ENCODE results near the gene TEPSIN.

Gene TEPSIN

DNA sequence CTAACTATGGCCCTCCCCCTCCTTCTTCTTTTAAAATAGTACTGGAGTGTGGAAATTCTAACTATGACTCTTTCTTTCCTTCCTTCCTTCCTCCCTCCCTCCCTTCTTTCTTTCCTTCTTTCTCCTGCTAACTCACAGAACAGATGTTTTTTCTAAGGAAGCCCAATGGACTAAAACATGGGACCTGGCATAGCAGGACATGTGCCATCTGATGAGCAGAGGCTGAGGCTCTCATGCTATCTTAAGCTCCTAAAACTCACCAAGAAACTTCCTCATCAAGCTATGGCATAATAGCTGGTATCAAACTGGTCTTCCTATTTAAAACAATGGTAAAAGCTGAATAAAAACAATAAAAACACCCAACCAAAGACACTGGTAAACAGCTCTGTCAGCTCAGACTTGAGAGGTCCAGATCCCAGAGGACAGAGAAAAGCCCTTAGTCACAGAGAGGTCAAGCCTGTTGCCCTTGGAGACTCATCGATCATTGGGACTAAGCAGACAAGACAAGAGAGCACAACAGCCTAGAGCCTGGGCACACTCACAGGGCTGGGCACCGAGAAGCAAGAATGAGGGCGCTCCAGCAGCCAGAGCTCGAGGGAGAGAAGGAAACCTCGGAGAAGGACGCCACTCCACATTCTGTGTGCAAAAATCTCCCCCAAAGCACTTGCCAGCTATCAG, 28.7 kb upstream of the TEPSIN start:
- DNase-seq (ENCODE audit: low read depth): no peak

DNA sequence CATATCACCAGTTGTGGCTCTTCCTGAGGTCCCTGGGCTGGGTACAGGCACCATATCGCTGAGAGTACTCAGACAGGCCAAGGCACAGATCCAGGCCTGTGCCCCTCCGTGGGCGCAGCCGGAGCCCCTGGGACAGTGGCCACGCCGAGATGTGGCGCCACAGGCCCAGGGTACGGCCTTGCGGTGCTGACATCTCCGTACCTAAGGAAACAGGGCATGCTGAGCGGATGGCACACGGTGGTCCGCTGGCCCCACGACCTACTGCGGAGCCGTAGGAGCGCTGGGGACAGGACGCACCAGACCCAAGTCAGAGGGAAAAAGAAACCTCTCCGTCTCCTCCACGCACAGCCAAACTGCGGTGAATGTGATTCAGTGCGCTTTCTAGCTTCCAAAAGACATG, 26.7 kb upstream of the TEPSIN start:
- DNase-seq (ENCODE audit: low read depth): no peak

DNA sequence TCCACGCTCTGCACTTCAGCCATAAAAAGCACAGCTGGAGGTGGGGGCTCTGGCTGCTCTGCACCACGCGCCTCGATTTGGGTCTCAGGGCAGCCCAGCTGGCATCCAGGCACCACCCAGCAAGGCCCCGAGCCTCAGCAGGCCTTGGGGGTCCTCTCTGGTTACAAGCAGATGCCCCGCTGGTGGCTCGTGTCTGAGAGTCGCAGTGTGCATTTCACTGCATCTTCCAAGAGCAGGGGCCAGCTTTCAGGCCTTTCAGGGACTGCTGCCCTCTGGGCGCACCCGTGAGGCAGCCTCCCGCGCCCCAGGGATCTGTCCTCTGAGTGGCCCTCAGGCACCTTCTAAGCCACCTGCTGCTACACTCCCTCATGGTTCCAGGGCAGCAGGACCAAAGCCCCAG, 25.8 kb upstream of the TEPSIN start:
- no peak for DNase-seq (ENCODE audit: low read depth)

DNA sequence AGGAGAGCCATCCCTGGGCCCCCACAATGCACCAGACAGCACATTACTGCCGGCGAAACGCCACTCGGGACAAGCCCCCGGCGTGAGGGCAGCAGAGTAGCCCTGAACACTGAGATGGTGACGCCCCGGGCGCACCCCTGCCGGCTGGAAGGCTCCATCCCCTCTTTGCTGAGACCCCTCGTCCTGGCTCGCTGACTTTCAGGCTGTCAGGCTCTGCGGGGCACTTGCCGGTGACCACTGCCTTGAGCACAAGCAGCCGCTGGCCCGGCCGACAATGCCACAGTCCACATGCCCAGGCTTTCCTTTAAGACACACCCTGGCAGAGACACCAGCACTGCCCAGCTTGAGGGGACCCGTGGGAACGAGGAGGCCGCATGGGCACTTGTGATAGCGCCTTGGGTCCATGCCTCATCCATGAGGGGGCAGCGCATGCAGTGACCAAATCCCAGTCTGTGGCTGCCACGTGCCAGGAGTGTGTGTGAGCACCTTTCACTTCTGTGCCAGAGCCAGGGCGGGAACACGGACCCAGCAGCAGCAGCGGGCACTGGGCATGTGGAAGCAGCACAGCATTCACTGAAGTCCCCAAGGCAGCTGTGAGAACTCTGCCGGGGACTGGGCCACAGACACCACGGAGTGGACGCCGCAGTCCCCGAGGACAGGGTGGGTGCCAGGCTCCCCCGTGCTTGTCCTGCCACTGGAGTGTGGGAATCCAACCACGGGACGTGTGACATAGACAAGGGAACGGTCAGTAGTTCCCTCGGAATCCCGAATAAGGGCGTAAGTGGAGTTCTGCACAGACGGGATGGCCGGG, 24.7 kb upstream of the TEPSIN start:
- DNase-seq (ENCODE audit: low read depth): no peak

DNA sequence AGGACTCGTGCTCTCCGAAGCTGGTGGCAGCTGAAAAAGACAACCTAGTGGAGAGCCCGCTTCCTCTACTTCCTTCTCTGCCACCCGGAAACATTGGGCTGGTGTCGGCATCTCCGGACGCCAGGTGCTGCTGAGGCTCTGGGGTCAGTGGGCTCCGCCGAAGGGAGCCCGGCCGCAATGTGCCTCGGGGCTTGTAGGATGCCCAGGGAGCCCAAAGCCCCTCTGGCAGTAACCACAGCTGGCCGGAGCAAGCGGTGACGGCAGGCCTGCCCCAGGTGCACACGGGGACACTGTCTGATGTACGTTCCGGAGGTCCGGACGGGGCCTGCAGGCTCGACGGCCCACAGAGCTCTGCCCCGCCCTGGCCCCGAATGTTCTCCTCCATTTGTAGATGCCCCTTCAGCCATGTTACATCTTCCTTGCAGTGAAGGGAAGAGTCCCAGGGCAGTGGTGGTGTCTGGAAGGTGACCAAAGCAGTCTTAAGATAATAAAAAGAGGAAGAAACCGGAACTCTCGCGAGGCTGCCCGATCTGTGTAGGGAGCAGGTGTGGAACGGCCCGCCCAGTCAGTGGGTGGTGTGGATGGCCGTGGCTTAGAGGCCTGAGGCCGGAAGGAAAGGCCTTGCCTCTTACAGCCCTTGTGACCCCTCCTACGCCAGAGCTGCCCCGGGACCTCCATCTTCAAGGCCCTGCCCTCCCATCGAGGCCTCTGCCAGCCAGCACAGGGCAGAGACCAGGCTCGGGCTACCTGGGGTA, 22.9 kb upstream of the TEPSIN start:
- no peak for DNase-seq (ENCODE audit: low read depth)

DNA sequence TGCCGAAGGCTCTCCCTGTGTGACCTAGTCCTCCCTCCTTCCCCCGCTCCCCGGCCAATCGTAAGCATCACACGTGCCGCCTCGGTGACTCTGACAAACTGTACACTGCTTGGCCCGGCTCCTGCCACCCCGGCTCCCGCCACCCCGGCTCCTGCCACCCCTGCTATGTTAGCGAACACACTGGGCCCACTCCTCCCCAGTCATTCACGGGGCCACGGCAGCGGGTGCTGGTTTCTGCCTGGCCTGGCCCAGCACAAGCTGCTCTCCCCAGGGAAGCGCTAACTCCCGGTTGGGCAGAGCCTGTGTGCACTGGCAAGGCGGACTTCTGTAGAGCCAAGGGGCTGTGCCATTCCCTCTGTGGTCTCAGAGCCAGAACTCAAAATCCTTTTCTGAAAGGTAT, 22.2 kb upstream of the TEPSIN start:
- no peak for DNase-seq (ENCODE audit: low read depth)

DNA sequence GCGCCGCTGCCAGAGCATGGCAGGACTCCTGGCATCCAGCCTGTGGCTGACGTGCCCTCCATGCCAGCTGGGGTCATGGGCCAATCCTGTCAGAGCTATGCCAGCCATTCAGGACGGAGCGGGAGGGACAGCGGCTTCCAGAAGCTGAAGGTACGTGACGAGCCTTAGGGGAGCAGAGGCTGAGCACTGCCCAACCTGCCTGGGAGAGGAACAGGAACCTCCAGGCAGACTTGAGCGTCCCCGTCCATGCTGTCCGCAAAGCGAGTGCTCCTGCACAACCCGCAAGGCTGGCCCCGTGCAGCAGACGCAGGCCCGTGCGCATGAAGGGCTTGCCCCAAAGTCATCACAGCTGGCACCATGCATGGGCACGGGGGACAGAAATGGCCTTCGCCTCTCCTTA, 21.8 kb upstream of the TEPSIN start:
- DNase-seq (ENCODE audit: low read depth): no peak

DNA sequence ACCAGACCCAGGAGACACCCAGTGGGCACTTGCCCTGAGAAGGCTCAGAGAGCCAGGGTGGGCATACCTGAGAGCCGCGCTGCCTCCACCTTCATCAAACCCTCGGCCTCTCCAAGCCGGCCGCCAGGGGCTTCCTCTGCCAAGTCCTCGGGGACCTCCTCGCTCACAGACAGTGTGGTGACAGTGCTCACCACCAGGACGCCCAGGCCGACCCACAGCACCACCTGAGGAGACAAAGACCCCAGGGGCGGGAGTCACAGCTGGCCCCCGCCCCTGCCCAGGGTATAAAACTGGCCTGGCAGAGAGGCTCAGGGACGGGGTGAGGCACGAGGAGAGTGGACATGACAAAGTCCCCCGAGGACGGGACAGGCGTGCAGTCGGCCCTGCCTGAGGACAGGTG, 21.3 kb upstream of the TEPSIN start:
- no peak for DNase-seq (ENCODE audit: low read depth)

DNA sequence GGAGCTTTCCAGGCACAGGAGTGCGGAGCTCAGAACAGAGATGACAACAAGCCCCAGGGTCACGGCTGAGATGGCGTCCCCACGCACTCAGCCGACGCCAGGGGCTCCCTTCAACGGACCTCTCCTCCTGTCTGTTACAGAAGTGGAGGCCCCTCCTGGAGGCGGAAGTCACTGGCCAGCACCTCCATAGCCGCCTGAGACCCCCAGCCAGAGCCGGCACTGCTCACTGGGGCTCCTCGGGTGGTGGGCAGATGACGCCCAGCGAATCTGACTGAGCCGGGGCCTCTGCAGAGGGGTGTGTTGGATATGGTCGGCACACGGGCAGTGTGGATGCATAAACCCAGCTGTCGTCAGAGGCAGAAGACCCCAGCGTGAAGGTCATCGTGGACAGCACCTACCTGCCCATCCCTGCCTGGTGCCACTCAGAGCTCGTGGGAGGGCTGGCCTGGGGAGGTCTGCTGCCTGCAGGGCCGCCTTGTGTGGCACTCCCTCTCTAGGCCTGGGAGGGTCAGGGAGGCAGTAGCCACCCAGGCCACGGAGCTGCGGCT, 20.3 kb upstream of the TEPSIN start:
- DNase-seq (ENCODE audit: low read depth): no peak

DNA sequence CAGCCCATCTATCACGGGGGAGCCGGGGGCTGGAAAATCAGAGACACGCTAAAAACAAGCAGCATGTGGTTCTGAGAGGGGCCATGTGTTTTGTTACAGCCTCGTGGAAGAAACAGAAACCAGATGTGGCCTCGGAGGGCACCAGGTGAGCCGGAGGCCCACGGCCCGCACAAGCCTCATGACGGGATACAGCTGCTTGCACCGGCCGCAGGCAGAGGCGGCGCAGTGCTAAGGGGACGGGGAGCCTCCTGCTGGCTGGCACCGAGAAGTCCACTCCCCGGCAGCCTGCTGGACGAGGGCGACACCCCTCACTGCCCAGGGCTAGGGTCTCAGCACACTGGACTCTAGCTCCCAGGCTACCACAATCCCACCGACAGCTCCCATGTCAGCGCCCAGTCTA, 19.4 kb upstream of the TEPSIN start:
- DNase-seq (ENCODE audit: low read depth): no peak

DNA sequence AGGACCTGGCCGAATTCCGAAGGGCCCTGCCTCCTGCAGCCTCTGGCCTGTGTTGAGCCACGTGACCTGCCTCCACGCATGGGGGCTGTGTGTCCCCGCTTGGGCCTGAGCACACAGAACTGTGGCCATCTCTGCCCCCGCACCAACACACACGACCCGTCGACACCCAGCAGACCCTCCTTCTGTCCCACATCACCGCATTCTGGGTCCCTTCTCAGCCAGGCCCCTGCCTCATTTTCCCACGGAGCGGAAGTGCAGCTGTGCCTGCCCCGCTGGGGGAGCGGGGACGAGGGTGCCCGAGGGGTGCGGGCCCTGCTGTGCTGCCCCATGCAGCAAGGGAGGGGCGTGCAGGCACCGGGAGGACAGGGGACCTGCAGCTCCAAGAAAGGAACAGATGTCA, 18.7 kb upstream of the TEPSIN start:
- DNase-seq (ENCODE audit: low read depth): no peak

DNA sequence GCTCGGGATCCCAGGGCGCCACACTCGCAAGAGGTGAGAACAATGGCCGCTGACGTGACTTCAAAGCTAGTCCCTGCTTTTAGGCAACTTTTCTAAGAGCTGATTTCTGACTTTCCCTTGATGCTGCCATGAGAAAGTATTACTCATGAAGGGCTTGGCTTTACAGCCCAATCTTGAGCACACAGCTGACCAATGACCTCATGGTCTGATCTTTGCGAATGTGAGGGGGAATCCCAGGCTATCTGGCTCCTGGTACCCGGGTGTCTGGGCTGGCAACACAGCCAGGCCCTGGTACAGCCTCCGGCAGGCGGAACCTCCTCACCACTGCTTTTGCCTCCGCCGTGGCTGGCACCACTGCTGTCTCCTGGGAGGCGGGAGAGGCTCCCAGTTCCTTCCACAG, 17.8 kb upstream of the TEPSIN start:
- no peak for DNase-seq (ENCODE audit: low read depth)

DNA sequence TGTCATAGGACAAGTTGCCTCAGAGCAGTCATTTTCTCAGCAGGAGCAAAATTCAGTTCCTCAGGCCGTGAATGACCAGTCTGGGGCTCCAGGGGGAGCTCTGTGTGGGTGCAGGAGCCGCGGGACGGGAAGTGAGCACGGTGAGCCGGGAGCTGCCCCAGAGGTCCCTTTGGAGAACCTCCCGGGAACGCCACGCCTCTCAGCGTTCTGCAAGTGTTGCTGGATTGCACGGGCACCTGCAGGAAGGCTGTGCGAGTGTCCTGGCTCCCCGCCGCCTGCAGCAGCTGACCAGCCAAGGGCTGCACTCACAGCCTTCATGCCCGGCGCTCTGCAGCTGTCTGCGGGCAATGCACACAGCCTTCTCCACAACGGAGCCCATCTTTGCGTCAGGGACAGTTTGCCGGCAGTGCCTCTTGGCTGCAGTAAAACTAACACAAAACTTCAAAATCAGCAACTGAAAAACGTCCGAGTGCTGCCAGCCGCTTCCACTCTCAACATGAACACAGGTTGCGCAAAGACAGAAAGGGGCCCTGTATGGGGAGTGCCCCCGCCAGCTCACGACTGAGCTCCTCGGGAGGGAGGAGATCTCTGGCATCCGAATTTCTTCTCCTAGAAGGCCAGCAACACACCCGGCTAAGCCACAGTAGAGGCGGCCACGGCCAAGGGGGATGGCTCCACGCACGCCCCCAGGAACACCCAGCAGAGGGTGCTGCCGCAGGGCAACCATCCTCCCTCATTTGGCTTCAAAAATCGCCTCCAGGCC, 16.3 kb upstream of the TEPSIN start:
- DNase-seq (ENCODE audit: low read depth): no peak

DNA sequence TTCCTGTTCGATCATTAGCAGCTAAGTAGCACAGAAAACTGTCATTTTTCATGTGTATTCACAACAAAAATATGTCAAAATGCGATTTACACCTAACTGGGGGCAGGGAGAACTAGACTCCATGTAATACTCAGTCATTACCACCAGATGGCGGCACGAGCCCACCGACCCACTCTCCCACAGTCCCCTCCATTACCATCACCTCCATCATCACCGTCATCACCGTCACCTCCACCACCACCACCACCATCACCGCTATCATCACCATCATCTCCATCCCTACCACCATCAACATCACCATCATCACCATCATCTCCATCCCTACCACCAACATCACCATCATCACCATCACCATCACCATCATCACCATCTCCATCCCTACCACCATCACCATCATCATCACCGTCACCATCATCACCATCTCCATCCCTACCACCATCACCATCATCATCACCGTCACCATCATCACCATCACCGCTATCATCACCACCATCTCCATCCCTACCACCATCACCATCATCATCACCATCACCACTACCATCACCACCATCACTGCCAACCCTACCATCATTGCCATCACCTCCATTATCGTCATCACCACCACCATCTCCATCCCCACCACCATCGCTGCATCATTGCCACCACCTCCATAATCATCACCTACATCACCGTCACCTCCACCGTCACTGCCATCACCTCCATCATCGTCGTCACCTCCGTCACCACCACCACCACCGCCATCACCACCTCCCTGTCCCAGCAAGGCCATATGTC, 14.7 kb upstream of the TEPSIN start:
- peak; percentile 48 for DNase-seq (ENCODE audit: low read depth)

DNA sequence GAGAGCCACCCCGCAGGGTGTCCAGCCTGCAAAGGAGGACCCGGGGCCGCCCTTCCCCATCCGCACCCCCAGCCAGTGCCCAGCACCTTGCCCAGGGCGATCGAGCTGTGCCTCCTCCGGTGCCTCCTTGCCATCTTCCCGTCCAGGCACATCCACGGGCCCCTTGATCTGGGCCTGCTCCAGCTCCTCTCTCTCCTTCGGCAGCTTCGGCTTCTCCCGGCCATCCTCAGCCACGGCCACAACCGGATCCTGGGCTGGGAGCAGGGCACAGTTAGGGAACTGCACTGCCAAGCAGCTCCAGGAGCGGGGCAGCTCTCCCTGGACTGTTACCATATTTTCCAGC, 14.1 kb upstream of the TEPSIN start:
- DNase-seq (ENCODE audit: low read depth): no peak

DNA sequence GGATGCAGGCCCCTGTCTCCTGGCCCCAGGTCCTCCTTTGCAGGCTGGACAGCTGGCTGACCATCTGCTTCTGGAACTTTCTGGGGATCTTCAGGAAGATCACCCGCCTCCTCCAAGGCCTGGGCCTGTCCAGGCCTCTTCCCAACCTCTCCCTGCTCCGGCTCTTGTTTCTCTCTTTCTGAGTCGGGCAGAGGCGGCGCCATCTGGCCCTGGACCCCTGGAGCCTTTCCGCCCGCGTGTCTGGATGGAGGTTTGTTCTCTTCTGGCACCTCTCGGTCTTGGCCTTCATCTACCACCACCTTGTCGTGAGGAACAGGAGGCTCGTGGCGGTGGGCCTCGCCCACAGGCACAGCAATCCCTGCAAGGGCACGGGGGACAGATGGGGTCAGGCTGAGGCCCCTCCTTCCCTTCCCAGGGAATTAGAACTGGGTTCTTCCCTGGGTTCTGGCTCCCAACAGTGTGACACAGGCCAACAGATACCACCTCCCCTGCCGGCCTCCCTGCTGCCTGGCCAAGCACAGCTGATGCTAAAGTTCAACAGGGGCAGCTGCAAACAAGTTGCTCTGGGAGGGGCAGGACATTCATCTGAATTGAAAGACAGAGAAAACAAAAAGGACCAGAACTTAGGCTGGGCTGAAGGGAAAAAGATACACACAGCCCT, 13.6 kb upstream of the TEPSIN start:
- DNase-seq (ENCODE audit: low read depth): no peak

DNA sequence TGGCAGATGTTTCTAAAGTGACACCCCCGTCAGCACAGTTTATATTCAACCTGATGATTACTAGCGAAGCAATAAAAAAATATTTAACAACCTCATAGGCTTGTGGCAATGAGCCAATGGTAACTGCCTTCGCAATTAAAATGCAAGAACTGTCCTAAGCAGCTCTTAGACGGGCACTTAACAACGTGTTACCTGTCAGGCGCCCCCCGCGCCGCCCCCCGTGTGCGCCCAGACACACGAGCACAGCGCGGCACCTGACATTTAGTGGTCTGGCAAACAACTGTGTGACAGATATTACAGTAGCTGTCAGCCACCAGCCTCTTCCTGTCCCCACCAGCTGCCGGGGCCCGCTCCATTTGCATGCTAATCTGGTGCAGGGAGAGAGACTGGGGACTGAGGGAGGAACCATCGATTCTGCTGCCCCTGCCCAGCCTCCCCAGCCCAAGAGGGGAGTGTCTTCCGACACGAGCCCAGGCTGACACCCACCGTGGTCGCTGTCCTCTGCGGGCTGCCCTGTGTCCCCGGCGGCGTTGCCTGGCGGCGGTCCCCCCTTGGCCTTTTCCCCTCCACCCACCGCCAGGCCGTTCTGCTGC, 12.9 kb upstream of the TEPSIN start:
- no peak for DNase-seq (ENCODE audit: low read depth)

DNA sequence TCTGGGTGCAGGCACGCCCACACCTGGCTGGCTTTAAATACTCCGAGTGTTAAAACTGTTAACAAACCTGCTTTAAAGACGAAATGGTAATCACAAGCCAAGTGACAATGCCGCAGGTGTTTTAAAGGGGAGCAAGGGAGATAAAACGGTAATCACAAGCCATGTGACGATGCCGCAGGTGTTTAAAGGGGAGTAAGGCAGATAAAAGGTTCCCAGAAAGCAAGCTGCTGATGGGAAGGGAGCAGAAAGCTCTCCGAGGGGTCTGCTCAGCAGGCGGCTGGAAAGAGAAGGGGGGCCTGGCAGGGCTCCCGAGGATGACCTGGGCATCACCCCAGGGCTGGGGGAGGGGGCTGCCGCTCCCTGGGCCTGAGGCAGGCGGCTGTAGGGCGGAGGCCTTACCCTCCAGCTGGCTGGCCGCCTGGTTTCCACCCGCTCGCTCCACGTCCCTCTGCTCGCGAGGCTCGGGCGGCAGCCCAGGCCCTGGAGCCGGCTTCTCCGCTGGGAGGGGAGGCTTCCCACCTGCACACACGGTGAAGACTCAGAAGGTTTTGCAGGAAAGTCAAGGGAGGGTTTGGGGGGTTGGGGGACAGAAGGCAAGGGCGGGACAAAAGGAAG, 12.3 kb upstream of the TEPSIN start:
- no peak for DNase-seq (ENCODE audit: low read depth)

DNA sequence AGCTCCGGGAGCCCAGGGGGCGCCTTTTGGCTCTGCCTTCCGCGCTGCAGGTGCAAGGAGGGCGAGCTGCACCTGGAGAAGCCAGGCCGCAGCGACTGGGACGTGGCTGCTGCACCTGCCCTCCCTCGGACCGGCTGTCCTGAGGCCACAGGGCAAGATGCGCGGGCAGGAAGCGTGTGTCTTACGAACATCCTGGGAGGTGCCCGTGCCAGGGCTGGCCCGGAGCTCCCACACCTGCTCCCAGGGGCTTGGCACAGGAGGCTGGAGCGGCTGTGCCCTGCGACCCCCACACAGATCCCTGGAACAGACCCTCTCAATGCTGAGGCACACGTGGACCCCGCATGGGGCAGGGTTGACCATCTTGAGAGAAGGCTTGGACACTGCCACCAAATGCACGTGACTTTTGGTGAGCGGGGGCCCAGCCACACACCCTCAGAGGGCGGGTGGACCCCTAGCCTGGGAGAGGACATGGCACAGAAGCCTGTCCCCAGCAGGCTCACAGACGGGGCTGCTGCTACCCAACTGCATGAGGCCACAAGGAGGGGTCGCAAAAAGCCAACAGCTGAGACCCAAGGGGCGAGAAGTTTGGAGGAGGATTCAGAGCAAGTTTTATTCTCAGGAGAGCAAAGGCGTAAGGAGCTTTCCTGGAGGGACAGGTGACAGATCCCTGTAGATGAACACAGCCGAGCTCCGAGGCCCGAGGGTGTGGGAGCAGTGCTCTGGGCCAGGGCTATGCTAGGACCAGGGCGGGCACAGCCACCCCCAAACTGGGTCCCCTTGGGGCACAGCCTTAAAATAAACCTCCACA, 11.6 kb upstream of the TEPSIN start:
- no peak for DNase-seq (ENCODE audit: low read depth)
